H1 (cell line): ENCODE measurements around the gene RETREG3. TPM values are rescaled to one million over a fixed set of nuclear protein-coding genes. Genes with fewer than 3 reads are reported as not detected.

Source experiments
- CTCF ChIA-PET: fragments of 300-600 bp; sonication (Branson Sonifier 250); formaldehyde crosslinking; loops from one replicate; lab custom pipeline; 2021; ENCODE audit not compliant: partially characterized antibody; lab: Charles Lee
- POLR2A ChIA-PET: fragments of 300-600 bp; sonication (Branson Sonifier 250); formaldehyde crosslinking; loops from one replicate; lab custom pipeline; 2021; ENCODE audit warnings: inconsistent platforms; ENCODE audit not compliant: partially characterized antibody; lab: Charles Lee
- DNase-seq, 2 experiments: peaks; one replicate each; pipeline versions ENCODE4 v3.0.0 to v3.0.0-alpha.2; 2010 to 2022; ENCODE audit warnings: low spot score in 2 of 2, low read depth in 1 of 2, mixed read lengths in 1 of 2
- FAIRE-seq: peaks from 2 replicates; lab custom pipeline; 2011; peaks lifted over from hg19 to GRCh38; lab: Jason Lieb, UNC
- H2AFZ ChIP-seq: 2 replicates; pipeline ENCODE4 v1.8.1; 2012; ENCODE audit warnings: low read length, inconsistent platforms
- H2AK5ac ChIP-seq: 2 replicates; pipeline ENCODE4 v1.6.1; 2013; ENCODE audit warnings: low read depth, low read length
- H2BK120ac ChIP-seq: replicated peaks from 2 replicates; pipeline ENCODE3; 2013; ENCODE audit warnings: low read depth, low read length, inconsistent platforms
- H2BK12ac ChIP-seq: 2 replicates; pipeline ENCODE4 v1.6.1; 2013; ENCODE audit warnings: low read depth, low read length
- H2BK15ac ChIP-seq: 2 replicates; pipeline ENCODE4 v1.6.1; 2013; ENCODE audit warnings: low read length
- H2BK20ac ChIP-seq: 2 replicates; pipeline ENCODE4 v1.6.1; 2013; ENCODE audit warnings: low read length
- H2BK5ac ChIP-seq: 2 replicates; pipeline ENCODE4 v1.6.1; 2013; ENCODE audit warnings: low read depth, low read length
- H3K14ac ChIP-seq: 2 replicates; pipeline ENCODE4 v1.6.1; 2013; ENCODE audit warnings: inconsistent platforms; ENCODE audit not compliant: insufficient read length
- H3K18ac ChIP-seq: 2 replicates; pipeline ENCODE4 v1.6.1; 2013; ENCODE audit warnings: low read length; ENCODE audit errors: extremely low read depth
- H3K23ac ChIP-seq: 2 replicates; pipeline ENCODE4 v1.6.1; 2013; ENCODE audit warnings: inconsistent platforms; ENCODE audit not compliant: insufficient read length
- H3K23me2 ChIP-seq: 2 replicates; pipeline ENCODE4 v1.6.1; 2013; ENCODE audit warnings: low read depth, low read length
- H3K27ac ChIP-seq: 2 replicates; pipeline ENCODE4 v1.6.1; 2011; ENCODE audit warnings: low read depth, low read length, inconsistent platforms
- H3K27me3 ChIP-seq, 4 experiments: replicated peaks in 1 of 4; 1 replicate in 1 of 4; 2 replicates in 3 of 4; pipeline versions ENCODE4 v1.6.1 to v1.8.1; 2011 to 2013; ENCODE audit warnings: low read length in 3 of 4, mild to moderate bottlenecking in 3 of 4, inconsistent platforms in 2 of 4, mixed read lengths in 2 of 4, moderate library complexity in 1 of 4; ENCODE audit not compliant: control insufficient read depth in 3 of 4, insufficient read depth in 3 of 4; ENCODE audit errors: extremely low read depth in 1 of 4
- H3K36me3 ChIP-seq, 4 experiments: 2 replicates each; pipeline versions ENCODE4 v1.6.1 to v1.8.1; 2011 to 2013; ENCODE audit warnings: mild to moderate bottlenecking in 4 of 4, low read length in 3 of 4, moderate library complexity in 2 of 4, control low read depth in 1 of 4, inconsistent platforms in 1 of 4; ENCODE audit not compliant: insufficient read depth in 4 of 4, control insufficient read depth in 2 of 4
- H3K4ac ChIP-seq: replicated peaks from 2 replicates; pipeline ENCODE3; 2013; ENCODE audit warnings: low read length, low read depth, mixed read lengths, inconsistent platforms; ENCODE audit not compliant: insufficient read length
- H3K4me1 ChIP-seq, 4 experiments: replicated peaks in 1 of 4; 1 replicate in 1 of 4; 2 replicates in 3 of 4; pipeline versions ENCODE4 v1.6.1 to v1.8.1; 2011 to 2013; ENCODE audit warnings: low read length in 3 of 4, inconsistent platforms in 2 of 4, mixed read lengths in 1 of 4; ENCODE audit not compliant: insufficient read depth in 4 of 4, control insufficient read depth in 3 of 4
- H3K4me2 ChIP-seq, 2 experiments: 2 replicates each; pipeline versions ENCODE4 v1.6.1 to v1.8.1; 2011 to 2013; ENCODE audit warnings: low read depth in 2 of 2, low read length in 2 of 2, control low read depth in 1 of 2, inconsistent platforms in 1 of 2, mild to moderate bottlenecking in 1 of 2; ENCODE audit not compliant: insufficient read depth in 1 of 2
- H3K4me3 ChIP-seq, 4 experiments: fragments of 200-600, 300-600 bp in 1 of 4; sonication (generic), shearing (Covaris generic), sonication (Bioruptor Twin) in 1 of 4; 2 replicates each; pipeline versions ENCODE4 v1.5.1 to v1.8.1; 2011 to 2016; ENCODE audit warnings: low read length in 4 of 4, low read depth in 3 of 4, control low read depth in 2 of 4, inconsistent platforms in 2 of 4, mild to moderate bottlenecking in 2 of 4, mixed read lengths in 1 of 4, moderate library complexity in 1 of 4; ENCODE audit not compliant: insufficient read depth in 2 of 4; ENCODE audit errors: extremely low read depth in 1 of 4
- H3K56ac ChIP-seq: replicated peaks from 2 replicates; pipeline ENCODE3; 2013; ENCODE audit warnings: low read depth, mild to moderate bottlenecking, mixed read lengths, low read length, inconsistent platforms; ENCODE audit not compliant: insufficient read length
- H3K79me1 ChIP-seq: 2 replicates; pipeline ENCODE4 v1.6.1; 2013; ENCODE audit warnings: low read depth, low read length, control low read depth
- H3K79me2 ChIP-seq, 2 experiments: 2 replicates each; pipeline versions ENCODE4 v1.6.1 to v1.8.1; 2012 to 2013; ENCODE audit warnings: low read length in 2 of 2, mild to moderate bottlenecking in 2 of 2, inconsistent platforms in 1 of 2; ENCODE audit not compliant: insufficient read depth in 2 of 2, control insufficient read depth in 1 of 2
- H3K9ac ChIP-seq, 4 experiments: replicated peaks in 1 of 4; 1 replicate in 1 of 4; 2 replicates in 3 of 4; pipeline versions ENCODE4 v1.6.1 to v1.8.1; 2011 to 2013; ENCODE audit warnings: low read depth in 3 of 4, low read length in 3 of 4, control low read depth in 2 of 4, mild to moderate bottlenecking in 2 of 4, moderate library complexity in 2 of 4, inconsistent platforms in 1 of 4; ENCODE audit errors: extremely low read depth in 1 of 4
- H3K9me3 ChIP-seq, 2 experiments: 2 replicates each; pipeline versions ENCODE4 v1.6.1 to v1.8.1; 2012 to 2013; ENCODE audit warnings: mild to moderate bottlenecking in 2 of 2, moderate library complexity in 2 of 2, control low read depth in 1 of 2, inconsistent platforms in 1 of 2, low read depth in 1 of 2, low read length in 1 of 2, mixed read lengths in 1 of 2; ENCODE audit not compliant: insufficient read depth in 2 of 2
- H4K20me1 ChIP-seq, 2 experiments: replicated peaks in 1 of 2; 2 replicates each; pipeline versions ENCODE3 to v1.8.1; 2011 to 2013; ENCODE audit warnings: inconsistent platforms in 2 of 2, low read length in 2 of 2, mild to moderate bottlenecking in 1 of 2; ENCODE audit not compliant: insufficient read depth in 2 of 2, control insufficient read depth in 1 of 2
- H4K5ac ChIP-seq: 2 replicates; pipeline ENCODE4 v1.6.1; 2013; ENCODE audit warnings: low read length, low read depth, mixed read lengths, inconsistent platforms; ENCODE audit not compliant: insufficient read length
- H4K8ac ChIP-seq: 2 replicates; pipeline ENCODE4 v1.8.0; 2013; ENCODE audit warnings: mild to moderate bottlenecking, moderate library complexity, low read length, inconsistent platforms; ENCODE audit not compliant: insufficient read depth; ENCODE audit errors: extremely low read depth
- H4K91ac ChIP-seq: replicated peaks from 2 replicates; pipeline ENCODE3; 2013; ENCODE audit warnings: low read length, mixed read lengths, inconsistent platforms; ENCODE audit not compliant: insufficient read length
- SP2 ChIP-seq: IDR thresholded peaks from 2 replicates; pipeline ENCODE4 v1.6.1; 2012; ENCODE audit warnings: mild to moderate bottlenecking, low read length, inconsistent platforms
- WGBS, 2 experiments: shearing (Covaris generic) in 1 of 2; methylation state at CpG; one replicate each; pipeline versions ENCODE4 v1.1.6 to v1.1.7; 2013 to 2015; ENCODE audit warnings: low lambda C conversion rate in 2 of 2, mixed read lengths in 2 of 2, inconsistent platforms in 1 of 2, low coverage in 1 of 2, missing lambda C conversion rate in 1 of 2; ENCODE audit not compliant: insufficient replicate concordance in 2 of 2, insufficient coverage in 1 of 2, insufficient read length in 1 of 2; ENCODE audit errors: extremely low coverage in 1 of 2, missing lambda C conversion rate in 1 of 2; 5-methylcytosine and 5-hydroxymethylcytosine counted together
- polyA plus RNA-seq, 7 experiments: library from polyadenylated mRNA; depleted of rRNA in 3 of 7; stranded (reverse) in 5 of 7; unstranded in 2 of 7; fragments of >200 nt in 5 of 7; fragments of 200-250 nt in 2 of 7; gene quantifications; 1 replicate in 5 of 7; 2 replicates in 1 of 7; 4 replicates in 1 of 7; pipeline versions ENCODE4 v1.2.1 to v1.2.3, GENCODE V29; 2011 to 2013; ENCODE audit warnings: missing spikeins in 2 of 7, mixed read lengths in 2 of 7
- total RNA-seq: library from RNA; stranded (reverse); fragmentation: NEBNext Ultra II Directional; extraction: Animal tissue kit (Norgen Biotek cat#: 25700); gene quantifications from 2 replicates; pipeline ENCODE4 v1.2.1, GENCODE V29; 2021
- TF ChIP-seq, protein P1 (sequence below): IDR thresholded peaks from 2 replicates; pipeline ENCODE4 v1.6.1; 2011; ENCODE audit warnings: low read length, improper control_type of control experiment

The RETREG3 gene
- total and polyA plus RNA-seq, 2 of the 8 experiments (the other 6 are each of a cell fraction or from before 2014, with no cell fraction given): 23.7 to 42.6 TPM

GRCh38 chr17:42640121-42640520 is 30.9 kb upstream of the RETREG3 start:
- H2AFZ ChIP-seq: no peak overlapping the region
- H4K5ac ChIP-seq: no peak overlapping the region
- CTCF ChIA-PET: interaction anchor here (1.2 to 1.6 kb wide), 2 partner anchors 15 to 40 kb away, joined by 3 to 5 read pairs; no protein-coding TSS in a partner anchor
- H3K4me3 ChIP-seq: no peak overlapping the region
- no peaks in the 10 kb centered on the region for H3K27me3 ChIP-seq
- FAIRE-seq (no peak), DNase-seq (no peak)
- H3K23me2 ChIP-seq: no peaks in the 10 kb centered on the region
- no peak overlapping the region for H2AK5ac ChIP-seq
- no peaks in the 10 kb centered on the region for H3K79me2 ChIP-seq
- peaks cover 0 to 2% (median 0%) of the 10 kb centered on the region in 4 experiments; a peak in 1 of 7 replicates for H3K4me1 ChIP-seq
- H3K18ac ChIP-seq: no peak overlapping the region
- H3K79me1 ChIP-seq: no peaks in the 10 kb centered on the region
- no peak overlapping the region for H4K8ac ChIP-seq
- no peak overlapping the region for H3K4ac ChIP-seq
- no peak for TF ChIP-seq SP2
- TF ChIP-seq, protein P1, sequence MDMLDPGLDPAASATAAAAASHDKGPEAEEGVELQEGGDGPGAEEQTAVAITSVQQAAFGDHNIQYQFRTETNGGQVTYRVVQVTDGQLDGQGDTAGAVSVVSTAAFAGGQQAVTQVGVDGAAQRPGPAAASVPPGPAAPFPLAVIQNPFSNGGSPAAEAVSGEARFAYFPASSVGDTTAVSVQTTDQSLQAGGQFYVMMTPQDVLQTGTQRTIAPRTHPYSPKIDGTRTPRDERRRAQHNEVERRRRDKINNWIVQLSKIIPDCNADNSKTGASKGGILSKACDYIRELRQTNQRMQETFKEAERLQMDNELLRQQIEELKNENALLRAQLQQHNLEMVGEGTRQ: no peak
- H4K20me1 ChIP-seq: no peaks in the 10 kb centered on the region
- H3K27ac ChIP-seq: no peak overlapping the region
- H2BK120ac ChIP-seq: no peak overlapping the region
- WGBS, 2 experiments: 91% methylated on average over 4 of the region's 4 CpGs; no CpG with 5 or more reads in 1 of the 2 experiments
- no peak overlapping the region for H3K14ac ChIP-seq
- no peaks in the 10 kb centered on the region for H3K9me3 ChIP-seq
- no peaks in the 10 kb centered on the region for H3K36me3 ChIP-seq
- no peak overlapping the region for H3K23ac ChIP-seq
- H3K9ac ChIP-seq: no peak overlapping the region
- no peak overlapping the region for H3K4me2 ChIP-seq
- no peak overlapping the region for H2BK12ac ChIP-seq
- no peak overlapping the region for H3K56ac ChIP-seq
- no peak overlapping the region for H2BK5ac ChIP-seq
- no peak overlapping the region for H2BK20ac ChIP-seq
- POLR2A ChIA-PET: interaction anchor here (0.6 to 1.0 kb wide), 3 partner anchors 9 to 729 kb away, joined by 3 to 7 read pairs (median 3); no protein-coding TSS in a partner anchor
- H2BK15ac ChIP-seq: no peak overlapping the region
- no peak overlapping the region for H4K91ac ChIP-seq
